SU-DHL-6 (cell line): Measurements from ENCODE around the gene GNGT2.

Source experiments
- H2AFZ ChIP-seq: fragments of 200-600 bp; sonication (generic); 2 replicates; pipeline ENCODE4 v1.6.1; 2014; ENCODE audit warnings: low read depth, mild to moderate bottlenecking, moderate library complexity, mixed read lengths, antibody characterized with exemption, low read length; ENCODE audit not compliant: severe bottlenecking
- H3F3A ChIP-seq: fragments of 200-600 bp; shearing (Covaris generic); 2 replicates; pipeline ENCODE4 v1.6.0; 2016; ENCODE audit warnings: antibody characterized with exemption, mild to moderate bottlenecking; ENCODE audit not compliant: insufficient read depth
- H3K27ac ChIP-seq: fragments of 200-600 bp; sonication (generic); 2 replicates; pipeline ENCODE4 v1.5.1; 2016; ENCODE audit warnings: low read depth, mild to moderate bottlenecking, low read length, moderate library complexity, mixed read lengths
- H3K27me3 ChIP-seq: fragments of 200-600 bp; sonication (generic), shearing (Covaris generic); 2 replicates; pipeline ENCODE4 v1.6.0; 2014; ENCODE audit warnings: mild to moderate bottlenecking, low read length
- H3K36me3 ChIP-seq: fragments of 200-600 bp; sonication (generic); 2 replicates; pipeline ENCODE4 v1.6.1; 2014; ENCODE audit warnings: mild to moderate bottlenecking, low read length, mixed read lengths
- H3K4me2 ChIP-seq: fragments of 300-600, 200-600 bp; shearing (Covaris generic), sonication (generic); 2 replicates; pipeline ENCODE4 v1.6.0; 2014; ENCODE audit warnings: low read length, low read depth, mild to moderate bottlenecking; ENCODE audit not compliant: poor library complexity, severe bottlenecking
- H3K4me3 ChIP-seq: fragments of 200-600 bp; sonication (generic); 2 replicates; pipeline ENCODE4 v1.5.1; 2014; ENCODE audit warnings: antibody characterized with exemption, low read length, mild to moderate bottlenecking, mixed read lengths; ENCODE audit not compliant: insufficient read depth, poor library complexity, severe bottlenecking
- H3K79me2 ChIP-seq: fragments of 200-600 bp; sonication (generic); 2 replicates; pipeline ENCODE4 v1.6.1; 2014; ENCODE audit warnings: mild to moderate bottlenecking, low read length, moderate library complexity; ENCODE audit not compliant: insufficient read depth
- H3K9ac ChIP-seq: fragments of 200-600 bp; sonication (generic); 2 replicates; pipeline ENCODE4 v1.7.0; 2014; ENCODE audit warnings: mild to moderate bottlenecking, low read length
- H3K9me2 ChIP-seq: fragments of 200-600 bp; sonication (generic); replicated peaks from 2 replicates; pipeline ENCODE4 v1.6.1; 2014; ENCODE audit warnings: low read length; ENCODE audit not compliant: insufficient read depth
- H3K9me3 ChIP-seq: fragments of 200-600 bp; sonication (generic); 2 replicates; pipeline ENCODE4 v1.6.1; 2014; ENCODE audit warnings: low read length, mixed read lengths; ENCODE audit not compliant: insufficient read depth
- H4K20me1 ChIP-seq: fragments of 200-600 bp; sonication (generic); 2 replicates; pipeline ENCODE4 v1.6.1; 2014; ENCODE audit warnings: low read depth, mild to moderate bottlenecking, antibody characterized with exemption, low read length, moderate library complexity, mixed read lengths
- CTCF ChIP-seq: fragments of 200-600 bp; sonication (generic); IDR thresholded peaks from one replicate; pipeline ENCODE4 v1.5.1; 2017; ENCODE audit warnings: antibody characterized with exemption, mild to moderate bottlenecking, low read length, moderate library complexity; ENCODE audit not compliant: insufficient read depth, poor library complexity, severe bottlenecking
- EZH2phosphoT487 ChIP-seq: fragments of 200-600 bp; sonication (generic), shearing (Covaris generic); conservative IDR thresholded peaks from 2 replicates; pipeline ENCODE4 v1.6.1; 2018; ENCODE audit warnings: mild to moderate bottlenecking, antibody characterized with exemption, low read length, moderate library complexity, mixed read lengths

GNGT2 gene

GRCh38 chr17:49249890-49250522, 39.6 kb upstream of the GNGT2 start:
- H3K9me3 ChIP-seq: no peaks in the 10 kb centered on the region

GRCh38 chr17:49249292-49249794, 39.0 kb upstream of the GNGT2 start:
- H3K4me2 ChIP-seq: no peak overlapping the region
- TF ChIP-seq CTCF: no peak
- no peak for TF ChIP-seq EZH2phosphoT487
- no peaks in the 10 kb centered on the region for H3K36me3 ChIP-seq
- H3K9ac ChIP-seq: no peak overlapping the region
- H2AFZ ChIP-seq: no peak overlapping the region
- H3K4me3 ChIP-seq: no peak overlapping the region
- H3F3A ChIP-seq: no peaks in the 10 kb centered on the region
- no peaks in the 10 kb centered on the region for H4K20me1 ChIP-seq
- no peaks in the 10 kb centered on the region for H3K27me3 ChIP-seq
- no peaks in the 10 kb centered on the region for H3K9me2 ChIP-seq
- no peaks in the 10 kb centered on the region for H3K79me2 ChIP-seq
- H3K9me3 ChIP-seq: no peaks in the 10 kb centered on the region
- no peak overlapping the region for H3K27ac ChIP-seq

More at GRCh38 chr17:49249890-49250522, 39.6 kb upstream of the GNGT2 start:
- H3K27me3 ChIP-seq: no peaks in the 10 kb centered on the region
- no peaks in the 10 kb centered on the region for H3K9me2 ChIP-seq
- no peak overlapping the region for H3K4me3 ChIP-seq
- no peaks in the 10 kb centered on the region for H4K20me1 ChIP-seq
- no peak overlapping the region for H2AFZ ChIP-seq
- TF ChIP-seq CTCF (no peak), EZH2phosphoT487 (no peak)
- H3K4me2 ChIP-seq: no peak overlapping the region
- H3K9ac ChIP-seq: no peak overlapping the region
- H3K27ac ChIP-seq: no peak overlapping the region
- no peaks in the 10 kb centered on the region for H3K79me2 ChIP-seq
- no peaks in the 10 kb centered on the region for H3F3A ChIP-seq
- no peaks in the 10 kb centered on the region for H3K36me3 ChIP-seq

DNA sequence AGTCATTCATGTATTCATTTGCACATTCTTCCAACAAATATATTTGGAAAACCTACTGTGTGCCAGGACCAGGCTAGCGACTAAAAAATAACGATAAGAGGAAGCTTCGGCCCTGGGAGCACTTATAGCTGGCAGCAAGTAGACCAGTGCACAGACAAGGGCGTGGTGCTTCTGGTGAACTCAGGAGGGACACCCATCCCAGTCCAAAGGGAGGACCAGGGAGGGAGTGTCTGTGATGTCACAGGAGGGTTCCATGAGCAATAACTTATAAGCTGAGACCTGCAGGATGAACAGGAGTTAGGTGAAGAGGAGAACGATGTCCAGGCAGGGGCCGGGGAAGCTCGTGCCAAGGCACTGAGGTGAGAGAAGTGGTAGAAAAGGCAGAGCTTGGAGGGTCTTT, 37.6 kb upstream of the GNGT2 start:
- Histone ChIP-seq H3K9me3 (no peaks in the 10 kb centered on the region), H3K27ac (no peak overlapping the region), H3K79me2 (no peaks in the 10 kb centered on the region), H4K20me1 (no peaks in the 10 kb centered on the region), H3K9ac (no peak overlapping the region), H3K36me3 (no peaks in the 10 kb centered on the region), H2AFZ (no peak overlapping the region), H3K9me2 (no peaks in the 10 kb centered on the region), H3F3A (no peaks in the 10 kb centered on the region), H3K27me3 (no peaks in the 10 kb centered on the region), H3K4me2 (no peak overlapping the region), H3K4me3 (no peak overlapping the region)
- no peak for TF ChIP-seq CTCF
- TF ChIP-seq EZH2phosphoT487: no peak
